Skeletal muscle cell (primary cell): ENCODE measurements around the gene FOXA2.
"Not testable (repeated sequence)": the region's sequence is repeated elsewhere in the genome, so short reads cannot be mapped to it uniquely, and the experiment has no call there.

Source experiments
- DNase-seq: peaks from one replicate; pipeline ENCODE4 v3.0.0-alpha.2; 2010; ENCODE audit warnings: low read depth
- H3K4me3 ChIP-seq: 2 replicates; pipeline ENCODE4 v1.5.1; 2011; ENCODE audit warnings: low read depth, mild to moderate bottlenecking, control low read depth, low read length, moderate library complexity

The FOXA2 gene

DNA sequence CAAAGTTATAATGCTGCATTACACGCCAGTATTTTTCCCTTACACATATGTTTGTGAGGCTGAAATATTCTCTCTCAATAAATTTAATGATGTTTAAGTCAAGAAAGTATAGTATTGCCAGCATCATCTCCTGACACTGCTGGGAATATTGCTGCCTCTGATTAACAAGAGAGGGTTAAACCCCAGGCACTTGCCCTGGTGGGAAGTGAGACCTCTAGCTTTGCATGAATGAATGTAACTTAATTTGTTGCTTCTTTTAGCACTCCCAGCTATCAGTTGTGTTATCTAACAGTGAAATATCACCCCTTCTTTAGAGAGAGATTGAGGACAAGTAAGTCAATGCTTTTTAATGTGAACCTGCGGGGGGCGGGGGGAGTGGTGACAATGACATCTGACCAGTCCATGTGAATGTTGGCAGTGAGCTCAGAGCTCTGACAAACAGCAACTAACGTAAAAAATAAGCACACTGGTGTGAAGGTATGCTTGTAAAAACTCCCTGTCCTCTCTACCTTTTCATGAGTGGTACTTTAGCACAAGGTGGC is 9.8 kb downstream of the FOXA2 start:
- H3K4me3 ChIP-seq = no peak overlapping the region
- no peak for DNase-seq

DNA sequence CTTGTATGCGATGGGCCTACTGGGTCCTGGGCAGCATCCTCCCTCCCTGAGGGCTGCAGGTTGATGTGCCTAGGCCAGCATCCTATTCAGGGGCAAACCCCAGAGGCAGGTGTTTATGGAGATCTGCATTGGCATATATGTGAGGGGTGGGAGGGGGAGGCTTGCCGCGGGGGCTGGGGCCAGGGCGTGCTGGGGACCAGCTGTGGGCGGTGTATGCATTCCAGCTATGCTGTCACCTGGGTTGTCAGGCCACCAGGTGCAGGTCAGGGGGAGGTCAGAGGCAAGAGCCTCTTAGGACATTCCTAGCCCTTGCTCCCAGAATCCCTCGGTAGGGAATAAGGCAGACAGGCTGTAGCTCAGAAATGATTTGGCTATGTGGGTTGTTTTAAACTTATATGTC is 11.9 kb downstream of the FOXA2 start:
- no peak overlapping the region for H3K4me3 ChIP-seq
- no peak for DNase-seq

DNA sequence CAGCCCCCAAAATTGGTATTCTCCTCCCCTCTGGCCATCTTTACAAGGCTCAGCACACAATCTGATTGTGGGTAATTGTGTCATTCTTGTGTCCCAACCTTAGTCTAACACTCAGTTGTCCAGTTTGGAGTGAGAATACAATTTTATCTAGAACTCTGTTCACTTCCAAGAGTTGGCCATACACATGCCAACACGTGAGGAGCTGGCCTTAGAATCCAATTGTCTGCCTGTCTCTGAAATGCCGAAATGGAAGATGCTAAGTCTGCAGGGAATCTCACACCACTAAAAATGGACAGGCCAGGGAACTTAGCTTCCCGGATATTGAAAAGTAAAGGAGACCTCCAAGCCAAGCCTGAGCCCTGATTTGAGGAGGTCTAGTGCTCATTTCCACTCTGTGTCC is 12.3 kb downstream of the FOXA2 start:
- no peak overlapping the region for H3K4me3 ChIP-seq
- DNase-seq = no peak

DNA sequence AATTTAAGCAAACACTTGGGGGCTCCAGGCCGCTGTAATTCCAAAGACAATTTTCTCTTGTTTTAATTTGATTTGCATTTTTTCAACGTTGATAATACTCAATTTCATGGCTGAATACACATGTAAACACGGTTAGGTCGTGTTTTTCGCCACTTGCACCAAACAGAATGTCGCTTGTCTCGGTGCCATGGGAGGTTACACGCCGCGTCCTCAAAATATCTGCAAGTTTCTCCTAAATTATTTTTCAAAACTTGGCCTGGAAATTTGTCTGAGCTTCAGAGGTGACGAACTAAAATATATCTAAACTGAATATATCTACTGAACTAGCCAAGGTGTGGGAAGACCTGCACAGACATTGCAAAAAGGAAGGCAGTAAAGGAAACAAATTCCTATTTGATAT is 15.0 kb downstream of the FOXA2 start:
- DNase-seq = no peak
- H3K4me3 ChIP-seq = no peak overlapping the region

DNA sequence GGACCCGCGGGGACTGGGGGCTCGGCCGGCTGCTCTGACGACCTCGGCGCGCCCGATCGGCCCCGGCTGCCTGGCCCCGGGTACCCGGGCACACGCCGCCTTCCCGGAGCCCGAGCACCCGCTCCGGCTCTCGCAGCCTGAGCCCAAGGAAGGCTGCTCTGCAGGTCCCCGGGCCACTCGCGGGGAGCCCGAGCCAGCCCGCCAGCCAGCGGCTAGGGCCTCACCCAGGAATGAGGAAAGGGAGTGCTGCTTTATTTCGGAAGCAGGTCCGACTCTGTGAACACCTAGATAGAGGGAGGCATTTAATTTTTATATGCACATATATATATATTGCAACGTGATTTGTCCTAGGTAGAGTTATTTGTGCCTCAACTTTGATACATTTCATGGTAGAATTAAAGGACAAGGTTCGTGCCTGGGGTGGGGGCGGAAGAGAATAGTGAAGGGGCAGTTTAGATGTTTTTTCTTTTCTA is 15.5 kb downstream of the FOXA2 start:
- no peak for DNase-seq
- H3K4me3 ChIP-seq = no peak overlapping the region

DNA sequence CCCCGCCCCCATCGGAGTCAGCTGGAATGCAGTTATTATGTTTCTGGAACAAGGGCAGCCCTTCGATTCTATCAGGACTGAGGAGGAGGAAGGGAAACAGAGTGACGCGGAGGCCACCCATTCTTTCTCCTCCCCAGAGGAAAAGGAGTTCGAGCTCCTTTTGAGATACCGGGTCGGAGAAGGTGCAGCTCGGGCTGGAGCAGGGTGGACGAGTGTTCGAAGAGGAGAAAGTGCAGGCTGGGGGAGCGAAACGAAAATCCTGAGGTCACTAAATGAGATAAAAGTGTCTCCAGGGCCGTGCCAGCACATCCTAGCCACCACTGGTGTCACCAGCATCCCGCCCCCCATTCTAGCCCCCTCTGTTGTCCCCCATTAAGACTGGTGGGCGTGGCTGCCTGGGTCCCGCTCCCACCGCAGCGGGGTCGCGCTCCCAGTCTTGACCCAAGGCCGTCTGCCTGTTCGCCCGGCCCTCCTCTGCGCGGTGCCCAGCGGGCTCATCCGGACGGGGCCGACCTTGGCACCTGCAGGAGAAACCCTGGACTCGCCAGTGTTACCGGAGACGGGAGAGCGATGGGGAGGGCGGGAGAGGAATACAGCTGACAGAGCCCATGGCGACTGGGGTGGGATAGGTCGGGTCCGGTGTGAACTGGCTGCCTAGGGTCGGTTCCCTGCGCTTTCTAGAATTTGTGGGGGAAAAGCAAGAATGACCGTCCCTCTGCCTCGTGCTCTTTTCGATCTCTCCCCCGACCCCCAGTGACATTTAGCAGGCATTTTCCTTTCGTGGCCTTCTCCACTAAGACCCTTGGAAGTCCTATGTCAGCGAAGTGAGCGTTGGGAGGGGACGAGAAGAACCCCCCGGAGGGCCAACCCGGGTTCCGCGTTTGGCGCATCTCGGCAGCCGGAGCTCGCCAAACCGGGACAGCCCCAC is 16.2 kb downstream of the FOXA2 start:
- no peak for DNase-seq
- H3K4me3 ChIP-seq = no peak overlapping the region

DNA sequence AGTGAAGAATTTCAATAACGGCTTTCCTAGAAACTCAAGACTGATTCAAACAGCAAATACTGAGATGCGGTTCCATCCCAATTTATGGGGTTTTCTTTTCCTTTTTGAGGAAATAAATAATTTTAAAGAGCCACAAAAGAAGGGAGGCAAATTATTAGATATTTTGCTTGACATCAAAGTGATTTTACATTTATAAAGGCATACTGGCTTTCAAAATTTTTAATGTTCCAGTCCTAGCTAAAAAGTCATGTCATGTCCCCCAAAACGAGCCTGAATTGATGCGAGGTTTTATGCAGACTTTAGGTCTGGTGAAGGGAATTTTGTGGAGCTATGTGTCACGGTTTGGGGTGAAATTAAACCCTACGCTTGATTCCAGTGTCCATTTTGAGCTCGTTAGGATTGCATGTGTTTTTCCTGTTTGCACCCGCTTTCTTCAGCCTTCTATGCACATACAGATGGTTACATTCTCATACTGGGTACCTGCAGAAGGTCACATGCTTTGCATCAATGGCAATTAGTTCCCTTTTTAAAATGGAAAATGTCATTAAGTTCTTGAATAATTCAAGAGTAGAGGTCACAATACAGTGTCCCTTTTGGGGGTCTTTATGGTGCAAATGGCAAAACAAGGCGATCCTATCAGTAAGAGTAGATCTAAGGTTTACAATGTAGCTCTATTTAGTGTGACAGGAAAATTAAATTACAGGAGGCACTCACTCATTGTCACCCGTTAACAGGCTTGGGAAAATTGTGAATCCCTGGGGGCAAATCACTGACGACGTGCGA is 17.3 kb downstream of the FOXA2 start:
- no peak overlapping the region for H3K4me3 ChIP-seq
- no peak for DNase-seq

DNA sequence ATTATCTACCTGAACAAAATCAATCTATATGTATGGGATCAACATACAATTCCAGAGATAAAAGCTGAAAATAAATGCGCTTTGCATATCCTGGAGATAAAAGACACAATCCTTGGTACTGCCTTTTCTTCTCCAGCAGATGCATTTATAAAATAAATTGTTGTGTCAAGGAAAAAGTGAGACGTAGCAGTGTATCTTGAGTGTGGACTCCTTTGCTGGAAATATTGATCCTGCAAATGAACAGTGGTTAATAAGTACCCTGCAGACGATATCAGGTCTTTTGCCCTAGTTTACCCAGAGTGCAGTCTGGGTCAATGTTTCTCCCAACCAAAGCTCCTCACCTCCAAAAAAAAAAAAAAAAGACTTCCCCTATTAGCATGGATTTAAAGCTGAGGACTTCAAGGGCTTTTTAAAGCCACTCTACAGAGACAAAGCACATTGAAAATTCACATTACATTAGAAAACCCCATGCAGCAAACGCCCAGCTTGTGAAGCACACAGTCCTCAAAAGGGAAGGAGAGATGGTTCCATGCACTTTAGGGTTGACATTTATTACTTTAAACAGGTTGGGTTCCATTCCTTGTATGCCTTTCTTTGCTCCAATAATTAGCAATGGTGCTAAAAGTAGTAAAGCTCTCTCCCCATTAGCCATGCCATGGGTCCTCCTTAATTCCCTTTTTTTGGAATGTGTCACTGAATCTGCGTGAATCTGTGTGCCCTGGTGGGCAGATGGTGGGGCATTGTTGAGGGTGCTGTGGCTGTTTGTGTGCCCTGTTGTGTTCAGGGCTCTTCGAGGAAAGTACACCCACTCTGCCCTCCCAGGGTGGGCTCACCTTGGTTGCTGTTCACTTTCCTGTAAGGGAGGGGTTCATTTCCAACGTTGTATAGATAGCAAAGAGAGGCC is 21.1 kb downstream of the FOXA2 start:
- no peak for DNase-seq
- H3K4me3 ChIP-seq = no peak overlapping the region

DNA sequence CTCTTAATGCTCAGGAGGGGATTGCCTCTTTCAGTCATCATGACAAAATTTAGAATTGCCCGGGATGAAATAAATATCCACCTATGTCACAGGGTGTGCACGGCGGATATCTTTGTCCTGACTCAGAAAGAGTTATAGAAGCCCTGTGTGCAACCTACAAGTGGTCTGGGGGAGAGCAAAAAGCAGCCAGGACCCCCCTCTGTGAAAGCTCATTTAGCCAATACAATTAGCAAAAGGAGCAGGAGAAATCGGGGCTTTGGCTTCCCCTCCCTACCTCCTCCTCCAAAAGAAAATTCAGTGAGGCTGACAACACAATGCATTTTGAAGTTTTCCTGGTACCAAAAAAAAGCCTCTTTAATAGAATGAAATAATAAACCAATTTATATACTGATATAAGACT is 21.8 kb downstream of the FOXA2 start:
- H3K4me3 ChIP-seq = no peak overlapping the region
- DNase-seq = no peak

DNA sequence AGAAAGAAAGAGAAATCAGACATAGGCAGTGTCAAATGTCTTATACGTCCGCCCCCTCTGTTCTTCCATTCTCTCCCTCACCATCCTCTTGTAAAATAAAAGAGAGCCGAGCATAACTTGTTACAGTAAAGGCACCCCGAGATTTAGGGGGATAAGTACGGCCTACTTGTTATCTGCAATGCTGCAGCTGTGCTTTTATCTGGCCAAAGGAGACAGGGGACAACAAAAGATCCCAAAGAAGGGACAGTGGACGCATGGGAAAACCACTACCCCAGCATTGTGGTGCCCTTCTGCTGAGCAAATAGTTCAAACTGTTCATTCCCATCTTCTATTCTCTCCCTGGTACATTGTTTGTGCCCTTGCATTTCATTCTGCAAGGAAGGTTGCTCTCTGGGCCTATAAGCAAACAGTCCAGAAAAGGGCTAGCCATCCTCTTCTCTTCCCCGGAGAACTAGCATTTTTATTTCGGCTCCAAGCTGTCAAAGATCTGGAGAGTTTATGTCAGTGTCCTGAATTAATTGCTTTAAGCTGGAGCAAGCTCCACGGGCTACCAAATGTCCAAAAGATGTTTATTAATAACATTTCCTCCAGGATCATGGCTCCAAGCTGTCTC is 22.3 kb downstream of the FOXA2 start:
- no peak for DNase-seq
- H3K4me3 ChIP-seq = no peak overlapping the region

DNA sequence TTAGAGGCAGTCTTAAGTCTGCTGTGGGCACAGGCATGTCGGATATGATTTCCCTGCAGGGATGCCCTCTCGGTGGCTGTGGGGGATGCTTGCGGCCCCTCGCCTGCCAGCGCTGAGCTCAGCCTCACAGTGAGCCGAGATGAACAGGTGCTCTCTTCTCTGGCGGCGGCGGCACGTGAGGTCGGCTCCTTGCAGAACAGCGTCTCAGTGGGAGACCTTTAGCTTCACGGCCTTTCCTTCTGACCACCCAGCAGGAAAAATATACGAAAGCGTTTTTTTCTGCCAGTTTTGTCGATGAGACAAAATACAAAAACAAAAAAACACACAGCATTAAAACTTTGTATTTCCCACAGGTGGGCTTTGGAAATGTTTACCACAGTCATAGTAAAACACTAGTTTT is 23.6 kb downstream of the FOXA2 start:
- no peak for DNase-seq
- no peak overlapping the region for H3K4me3 ChIP-seq

DNA sequence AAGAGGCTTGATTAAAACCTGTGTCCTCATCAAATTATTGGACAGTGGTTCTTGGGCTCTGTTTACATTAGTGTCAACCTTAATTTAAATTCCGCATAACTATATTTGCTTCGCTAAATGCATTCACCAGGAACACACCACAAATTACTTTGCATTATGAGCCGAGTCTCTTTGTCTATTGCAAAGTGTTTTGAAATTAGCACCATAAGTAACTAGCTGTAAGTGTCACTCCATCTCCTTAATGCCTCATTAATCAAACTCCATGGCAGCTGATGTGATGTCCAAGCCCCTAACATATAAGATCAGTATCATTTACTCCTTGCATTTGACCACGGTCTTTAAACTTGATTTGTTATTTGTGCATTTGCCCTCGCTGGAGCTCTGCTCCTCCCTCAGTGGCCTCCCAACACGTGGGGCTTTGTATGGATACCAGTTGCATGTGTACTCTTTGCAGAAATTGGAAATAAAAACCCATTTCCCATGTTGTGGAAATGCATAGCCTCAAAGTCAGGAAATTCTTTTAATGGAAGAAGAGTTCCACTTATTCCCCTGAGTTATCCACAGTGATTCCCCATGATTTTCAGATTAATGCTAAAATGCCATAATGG is 24.6 kb downstream of the FOXA2 start:
- DNase-seq = no peak
- H3K4me3 ChIP-seq = no peak overlapping the region

DNA sequence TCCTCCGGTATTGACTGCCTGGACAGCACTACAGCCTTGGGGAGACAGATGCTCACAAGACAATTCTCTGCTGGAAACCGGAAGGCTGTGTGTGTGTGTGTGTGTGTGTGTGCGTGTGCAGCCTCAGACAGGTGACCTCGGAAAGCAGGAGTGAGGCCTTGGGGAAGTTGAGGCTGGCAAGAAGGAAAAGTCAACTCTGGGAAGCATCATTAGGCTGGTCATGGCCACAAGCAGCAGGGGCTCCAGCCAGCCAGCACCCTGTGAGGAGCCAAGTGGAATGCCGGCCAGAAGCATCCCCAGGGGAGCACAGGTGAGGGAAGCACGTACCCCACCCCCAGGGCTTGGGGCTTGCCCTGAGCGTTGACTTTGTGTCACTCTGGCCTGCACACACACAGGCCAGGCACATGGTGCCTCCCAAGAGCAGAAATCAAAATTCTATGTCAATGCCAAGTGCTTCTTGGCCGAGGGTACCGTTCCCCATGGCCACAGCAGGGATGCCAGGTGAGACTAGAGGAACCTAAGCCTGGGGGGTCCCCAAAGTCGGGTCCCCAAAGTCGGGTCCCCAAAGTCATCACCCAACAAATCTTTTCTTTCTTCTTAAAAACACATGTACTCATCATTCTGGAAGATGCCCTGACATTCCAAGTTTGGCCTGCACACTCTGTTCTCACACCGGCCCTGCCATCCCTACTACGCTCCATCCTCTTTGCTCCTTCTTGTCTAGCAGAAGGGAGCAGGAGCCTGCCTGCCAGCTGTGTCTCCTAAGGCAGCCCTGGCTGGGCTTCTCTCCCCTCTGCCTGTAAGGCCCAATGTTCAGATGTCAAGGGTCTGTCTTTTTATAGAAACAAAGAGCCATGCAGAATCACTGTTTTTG is 26.7 kb downstream of the FOXA2 start:
- DNase-seq = no peak
- no peak overlapping the region for H3K4me3 ChIP-seq

DNA sequence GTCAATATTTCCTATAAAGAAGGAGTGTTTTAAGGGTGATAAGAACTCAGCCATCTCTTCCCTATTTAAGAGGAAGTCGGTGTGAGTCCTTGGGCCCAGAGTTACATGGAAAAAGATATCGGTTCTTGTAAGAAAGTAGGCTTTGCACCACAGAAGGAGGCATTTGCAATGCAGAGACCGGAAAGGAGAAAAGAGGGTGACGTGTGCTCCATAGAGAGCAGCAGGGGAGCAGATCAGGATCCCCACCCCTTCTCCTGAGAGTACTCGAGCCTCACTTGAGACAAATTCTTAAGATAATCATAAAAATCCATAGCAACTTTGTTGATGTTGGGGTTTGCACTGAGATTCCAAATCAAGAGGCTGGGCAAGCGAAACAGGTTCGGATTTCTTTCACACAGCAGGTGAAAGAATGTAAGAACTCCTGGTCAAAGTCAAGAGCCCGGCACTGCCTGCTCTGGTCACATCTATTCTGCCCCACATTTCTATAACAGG is 27.8 kb downstream of the FOXA2 start:
- H3K4me3 ChIP-seq = no peak overlapping the region
- no peak for DNase-seq

DNA sequence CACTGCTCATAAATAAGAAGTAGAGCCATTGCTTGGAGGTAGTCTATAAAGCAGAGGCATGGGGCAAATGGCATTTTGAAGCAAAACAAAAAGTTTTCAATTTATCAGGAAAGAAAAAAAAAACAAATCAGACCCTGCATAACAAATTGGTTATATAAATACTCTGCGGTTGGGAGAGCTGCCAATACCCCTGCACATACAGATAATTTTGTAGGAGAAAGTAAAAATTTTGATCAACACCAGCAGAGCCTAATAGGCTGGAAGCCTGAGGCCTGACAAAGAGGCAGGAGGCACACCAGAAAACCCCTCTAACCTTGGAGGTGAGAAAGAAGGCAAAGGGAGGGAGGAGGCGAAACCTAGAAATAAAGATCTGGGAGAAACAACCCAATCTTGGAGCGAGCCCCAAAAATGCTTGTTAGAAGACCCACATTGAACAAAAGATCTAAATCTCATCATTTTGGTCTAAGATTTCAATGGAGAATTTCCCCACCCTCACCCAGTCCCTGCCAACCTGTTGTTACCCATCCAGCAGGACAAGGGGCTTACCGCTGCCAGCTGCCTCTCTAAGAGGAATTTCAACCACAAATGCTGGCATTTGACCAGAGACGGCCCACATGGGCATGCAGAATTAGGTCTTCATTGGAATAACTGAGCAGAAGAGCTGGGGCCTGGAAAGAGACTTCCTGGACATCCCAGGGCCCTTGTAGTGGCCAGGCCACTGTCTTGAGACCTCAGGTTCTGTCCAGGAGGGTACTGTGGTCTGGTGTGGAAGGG is 28.4 kb downstream of the FOXA2 start:
- H3K4me3 ChIP-seq = no peak overlapping the region
- DNase-seq = no peak

DNA sequence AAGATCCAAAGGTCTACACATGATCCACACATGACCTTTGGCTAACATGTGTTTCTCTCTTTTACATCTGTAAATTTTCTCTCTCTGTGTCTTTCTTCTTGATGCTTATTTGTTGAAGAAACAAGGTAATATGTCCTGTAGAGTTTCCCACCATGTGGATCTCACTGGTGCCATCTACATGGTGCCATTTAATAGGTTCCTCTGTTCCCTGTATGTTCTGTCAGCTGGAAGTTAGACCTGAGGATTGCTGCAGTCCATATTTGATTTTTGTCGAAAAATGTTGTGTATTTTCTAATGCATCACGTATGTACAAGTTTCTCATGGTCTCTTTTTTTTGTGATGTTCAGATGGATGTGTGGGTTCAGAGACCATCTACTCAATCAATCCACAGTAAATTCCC is 30.0 kb downstream of the FOXA2 start:
- DNase-seq = no peak
- no peak overlapping the region for H3K4me3 ChIP-seq

DNA sequence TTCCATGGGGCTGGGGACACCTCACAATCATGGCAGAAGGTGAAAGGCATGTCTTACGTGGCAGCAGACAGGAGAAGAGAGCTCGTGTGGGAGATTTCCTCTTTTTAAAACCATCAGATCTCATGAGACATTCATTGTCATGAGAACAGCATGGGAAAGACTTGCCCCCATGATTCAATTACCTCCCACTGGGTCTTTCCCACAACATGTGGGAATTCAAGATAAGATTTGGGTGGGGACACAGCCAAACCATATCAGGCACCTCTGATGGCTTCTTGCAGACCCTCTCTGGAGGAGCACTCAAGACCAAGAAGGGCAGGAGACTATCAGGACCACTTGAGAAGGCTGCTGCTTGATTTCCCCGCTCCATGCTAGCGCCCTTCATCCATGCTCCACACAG is 33.9 kb downstream of the FOXA2 start:
- not testable (repeated sequence) for DNase-seq

More for the DNA sequence above, 33.9 kb downstream of the FOXA2 start:
- not testable (repeated sequence) for H3K4me3 ChIP-seq
